SK-N-SH treated with all-trans-retinoic acid at 6 μM for 48 hours (cell line): ENCODE results near the gene HDDC3.

ENCODE experiments used
- ATAC-seq: fragments of 200-7000 bp; cut with Tn5 transposase; 3 replicates; pipeline ENCODE4 v1.9.1; 2020; ENCODE audit warnings: mild to moderate bottlenecking, moderate library complexity
- ARNTL ChIP-seq: fragments of 450-650 bp; formaldehyde crosslinking; IDR thresholded peaks from 2 replicates; pipeline ENCODE4 v1.5.0; 2020; ENCODE audit warnings: low read depth, mild to moderate bottlenecking, moderate library complexity, borderline replicate concordance
- BACH2 ChIP-seq: fragments of 250-450 bp; sonication (Bioruptor Pico); IDR thresholded peaks from 2 replicates; pipeline ENCODE4 v1.9.0; 2021; ENCODE audit warnings: mild to moderate bottlenecking, borderline replicate concordance
- CSDC2 ChIP-seq: fragments of 250-450 bp; sonication (Bioruptor Pico); IDR thresholded peaks from 2 replicates; pipeline ENCODE4 v1.5.0; 2020; ENCODE audit warnings: mild to moderate bottlenecking, moderate library complexity
- ESRRG ChIP-seq: fragments of 250-450 bp; sonication (Bioruptor Pico); IDR thresholded peaks from 2 replicates; pipeline ENCODE4 v1.6.1; 2021; ENCODE audit warnings: mild to moderate bottlenecking
- GLIS3 ChIP-seq: fragments of 250-450 bp; sonication (Bioruptor Pico); IDR thresholded peaks from 2 replicates; pipeline ENCODE4 v1.5.0; 2020; ENCODE audit warnings: mild to moderate bottlenecking, moderate library complexity
- ISL1 ChIP-seq: fragments of 250-450 bp; sonication (Bioruptor Pico); IDR thresholded peaks from 2 replicates; pipeline ENCODE4 v2.1.2; 2022; ENCODE audit warnings: mild to moderate bottlenecking, moderate library complexity
- OSR1 ChIP-seq: fragments of 250-450 bp; sonication (Bioruptor Pico); IDR thresholded peaks from 2 replicates; pipeline ENCODE4 v1.8.0; 2022; ENCODE audit warnings: moderate library complexity, mild to moderate bottlenecking, inconsistent platforms
- PPARA ChIP-seq: fragments of 250-450 bp; sonication (Bioruptor Pico); IDR thresholded peaks from 2 replicates; pipeline ENCODE4 v1.5.0; 2020; ENCODE audit warnings: mild to moderate bottlenecking, borderline replicate concordance
- RARB ChIP-seq: fragments of 250-450 bp; sonication (Bioruptor Pico); IDR thresholded peaks from 2 replicates; pipeline ENCODE4 v1.8.0; 2021; ENCODE audit warnings: mild to moderate bottlenecking, moderate library complexity
- SNAI2 ChIP-seq: fragments of 250-450 bp; sonication (Bioruptor Pico); IDR thresholded peaks from 2 replicates; pipeline ENCODE4 v1.5.0; 2020; ENCODE audit warnings: mild to moderate bottlenecking, moderate library complexity
- TCF4 ChIP-seq: fragments of 250-450 bp; sonication (Bioruptor Pico); IDR thresholded peaks from 2 replicates; pipeline ENCODE4 v1.8.0; 2021; ENCODE audit warnings: mild to moderate bottlenecking, moderate library complexity, borderline replicate concordance
- TOX ChIP-seq: fragments of 250-450 bp; sonication (Bioruptor Pico); IDR thresholded peaks from 2 replicates; pipeline ENCODE4 v1.8.0; 2021; ENCODE audit warnings: mild to moderate bottlenecking, moderate library complexity, borderline replicate concordance
- ZC3H10 ChIP-seq: fragments of 250-450 bp; sonication (Bioruptor Pico); IDR thresholded peaks from 2 replicates; pipeline ENCODE4 v1.5.1; 2021; ENCODE audit warnings: mild to moderate bottlenecking, moderate library complexity
- ZFP3 ChIP-seq: fragments of 250-450 bp; sonication (Bioruptor Pico); IDR thresholded peaks from 2 replicates; pipeline ENCODE4 v1.5.0; 2020; ENCODE audit warnings: mild to moderate bottlenecking, moderate library complexity
- ZNF565 ChIP-seq: fragments of 450-650 bp; formaldehyde crosslinking; conservative IDR thresholded peaks from 2 replicates; pipeline ENCODE4 v1.5.0; 2020; ENCODE audit warnings: low read depth, mild to moderate bottlenecking, moderate library complexity
- ZNF70 ChIP-seq: fragments of 450-650 bp; formaldehyde crosslinking; IDR thresholded peaks from 2 replicates; pipeline ENCODE4 v1.5.0; 2020; ENCODE audit warnings: mild to moderate bottlenecking, moderate library complexity
- ZNF8 ChIP-seq: fragments of 450-650 bp; formaldehyde crosslinking; IDR thresholded peaks from 2 replicates; pipeline ENCODE4 v1.5.0; 2020; ENCODE audit warnings: mild to moderate bottlenecking, moderate library complexity
- TF ChIP-seq, protein P1 (sequence below): fragments of 250-450 bp; sonication (Bioruptor Pico); IDR thresholded peaks from 2 replicates; pipeline ENCODE4 v1.8.0; 2021; ENCODE audit warnings: low read depth, mild to moderate bottlenecking, moderate library complexity, borderline replicate concordance
- TF ChIP-seq, protein P2 (sequence below): fragments of 250-450 bp; sonication (Bioruptor Pico); IDR thresholded peaks from 2 replicates; pipeline ENCODE4 v1.8.0; 2020; ENCODE audit warnings: mild to moderate bottlenecking, moderate library complexity, borderline replicate concordance
- TF ChIP-seq, protein P3 (sequence below): fragments of 250-450 bp; sonication (Bioruptor Pico); IDR thresholded peaks from 2 replicates; pipeline ENCODE4 v1.5.0; 2020; ENCODE audit warnings: mild to moderate bottlenecking, moderate library complexity
- TF ChIP-seq, protein P4 (sequence below): fragments of 250-450 bp; sonication (Bioruptor Pico); IDR thresholded peaks from 2 replicates; pipeline ENCODE4 v1.5.1; 2021; ENCODE audit warnings: mild to moderate bottlenecking, moderate library complexity
- TF ChIP-seq, protein P5 (sequence below): fragments of 250-450 bp; sonication (Bioruptor Pico); IDR thresholded peaks from 2 replicates; pipeline ENCODE4 v1.5.1; 2020; ENCODE audit warnings: low read depth, mild to moderate bottlenecking, moderate library complexity

The HDDC3 gene

DNA sequence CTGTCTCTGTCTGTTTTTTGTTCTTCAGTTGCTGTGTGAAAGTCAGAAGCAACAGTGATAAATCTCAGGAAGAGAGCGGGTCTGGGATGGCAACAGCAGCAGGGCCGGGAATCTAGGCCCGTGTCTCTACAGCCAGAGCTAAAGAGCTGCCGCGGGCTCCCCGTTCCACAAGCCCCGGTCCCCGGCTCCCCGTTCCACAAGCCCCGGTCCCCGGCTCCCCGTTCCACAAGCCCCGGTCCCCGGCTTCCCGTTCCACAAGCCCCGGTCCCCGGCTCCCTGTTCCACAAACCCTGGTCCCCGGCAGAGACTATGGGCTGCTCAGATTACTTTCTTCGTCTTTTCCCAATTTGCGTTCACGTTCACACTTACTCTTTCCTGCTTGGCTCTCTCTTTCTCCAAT lies 41.9 kb upstream of the HDDC3 start:
- ATAC-seq, result no peak
- no peak for TF ChIP-seq GLIS3 (CRISPR knock-in tag)
- TF ChIP-seq ISL1 (CRISPR knock-in tag), result no peak
- no peak for TF ChIP-seq SNAI2
- TF ChIP-seq ZNF70 (CRISPR knock-in tag), result no peak
- no peak for TF ChIP-seq RARB (CRISPR knock-in tag)
- TF ChIP-seq OSR1 (CRISPR knock-in tag), result no peak
- TF ChIP-seq, protein P1, sequence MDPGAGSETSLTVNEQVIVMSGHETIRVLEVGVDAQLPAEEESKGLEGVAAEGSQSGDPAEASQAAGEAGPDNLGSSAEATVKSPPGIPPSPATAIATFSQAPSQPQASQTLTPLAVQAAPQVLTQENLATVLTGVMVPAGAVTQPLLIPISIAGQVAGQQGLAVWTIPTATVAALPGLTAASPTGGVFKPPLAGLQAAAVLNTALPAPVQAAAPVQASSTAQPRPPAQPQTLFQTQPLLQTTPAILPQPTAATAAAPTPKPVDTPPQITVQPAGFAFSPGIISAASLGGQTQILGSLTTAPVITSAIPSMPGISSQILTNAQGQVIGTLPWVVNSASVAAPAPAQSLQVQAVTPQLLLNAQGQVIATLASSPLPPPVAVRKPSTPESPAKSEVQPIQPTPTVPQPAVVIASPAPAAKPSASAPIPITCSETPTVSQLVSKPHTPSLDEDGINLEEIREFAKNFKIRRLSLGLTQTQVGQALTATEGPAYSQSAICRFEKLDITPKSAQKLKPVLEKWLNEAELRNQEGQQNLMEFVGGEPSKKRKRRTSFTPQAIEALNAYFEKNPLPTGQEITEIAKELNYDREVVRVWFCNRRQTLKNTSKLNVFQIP (CRISPR knock-in tag), result no peak
- TF ChIP-seq ZNF565, result no peak

DNA sequence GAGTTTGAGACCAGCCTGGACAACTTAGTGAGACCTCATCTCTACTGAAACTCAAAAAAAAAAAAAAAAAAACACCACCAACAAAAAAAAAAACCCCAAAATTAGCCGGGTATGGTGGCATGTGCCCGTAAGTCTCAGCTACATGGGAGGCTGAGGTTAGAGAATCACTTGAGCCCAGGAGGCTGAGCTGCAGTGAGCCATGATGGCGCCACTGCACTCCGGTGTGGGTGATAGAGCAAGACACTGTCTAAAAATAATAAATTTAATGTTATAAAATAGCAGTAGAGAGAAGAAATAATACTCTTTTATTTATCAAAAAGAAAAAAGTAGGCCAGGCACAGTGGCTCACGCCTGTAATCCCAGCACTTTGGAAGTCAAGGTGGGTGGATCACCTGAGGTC lies 39.8 kb upstream of the HDDC3 start:
- TF ChIP-seq, protein P2, sequence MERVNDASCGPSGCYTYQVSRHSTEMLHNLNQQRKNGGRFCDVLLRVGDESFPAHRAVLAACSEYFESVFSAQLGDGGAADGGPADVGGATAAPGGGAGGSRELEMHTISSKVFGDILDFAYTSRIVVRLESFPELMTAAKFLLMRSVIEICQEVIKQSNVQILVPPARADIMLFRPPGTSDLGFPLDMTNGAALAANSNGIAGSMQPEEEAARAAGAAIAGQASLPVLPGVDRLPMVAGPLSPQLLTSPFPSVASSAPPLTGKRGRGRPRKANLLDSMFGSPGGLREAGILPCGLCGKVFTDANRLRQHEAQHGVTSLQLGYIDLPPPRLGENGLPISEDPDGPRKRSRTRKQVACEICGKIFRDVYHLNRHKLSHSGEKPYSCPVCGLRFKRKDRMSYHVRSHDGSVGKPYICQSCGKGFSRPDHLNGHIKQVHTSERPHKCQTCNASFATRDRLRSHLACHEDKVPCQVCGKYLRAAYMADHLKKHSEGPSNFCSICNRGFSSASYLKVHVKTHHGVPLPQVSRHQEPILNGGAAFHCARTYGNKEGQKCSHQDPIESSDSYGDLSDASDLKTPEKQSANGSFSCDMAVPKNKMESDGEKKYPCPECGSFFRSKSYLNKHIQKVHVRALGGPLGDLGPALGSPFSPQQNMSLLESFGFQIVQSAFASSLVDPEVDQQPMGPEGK (CRISPR knock-in tag), result no peak
- TF ChIP-seq, protein P1 (CRISPR knock-in tag), result no peak
- TF ChIP-seq, protein P3, sequence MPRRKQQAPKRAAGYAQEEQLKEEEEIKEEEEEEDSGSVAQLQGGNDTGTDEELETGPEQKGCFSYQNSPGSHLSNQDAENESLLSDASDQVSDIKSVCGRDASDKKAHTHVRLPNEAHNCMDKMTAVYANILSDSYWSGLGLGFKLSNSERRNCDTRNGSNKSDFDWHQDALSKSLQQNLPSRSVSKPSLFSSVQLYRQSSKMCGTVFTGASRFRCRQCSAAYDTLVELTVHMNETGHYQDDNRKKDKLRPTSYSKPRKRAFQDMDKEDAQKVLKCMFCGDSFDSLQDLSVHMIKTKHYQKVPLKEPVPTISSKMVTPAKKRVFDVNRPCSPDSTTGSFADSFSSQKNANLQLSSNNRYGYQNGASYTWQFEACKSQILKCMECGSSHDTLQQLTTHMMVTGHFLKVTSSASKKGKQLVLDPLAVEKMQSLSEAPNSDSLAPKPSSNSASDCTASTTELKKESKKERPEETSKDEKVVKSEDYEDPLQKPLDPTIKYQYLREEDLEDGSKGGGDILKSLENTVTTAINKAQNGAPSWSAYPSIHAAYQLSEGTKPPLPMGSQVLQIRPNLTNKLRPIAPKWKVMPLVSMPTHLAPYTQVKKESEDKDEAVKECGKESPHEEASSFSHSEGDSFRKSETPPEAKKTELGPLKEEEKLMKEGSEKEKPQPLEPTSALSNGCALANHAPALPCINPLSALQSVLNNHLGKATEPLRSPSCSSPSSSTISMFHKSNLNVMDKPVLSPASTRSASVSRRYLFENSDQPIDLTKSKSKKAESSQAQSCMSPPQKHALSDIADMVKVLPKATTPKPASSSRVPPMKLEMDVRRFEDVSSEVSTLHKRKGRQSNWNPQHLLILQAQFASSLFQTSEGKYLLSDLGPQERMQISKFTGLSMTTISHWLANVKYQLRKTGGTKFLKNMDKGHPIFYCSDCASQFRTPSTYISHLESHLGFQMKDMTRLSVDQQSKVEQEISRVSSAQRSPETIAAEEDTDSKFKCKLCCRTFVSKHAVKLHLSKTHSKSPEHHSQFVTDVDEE (CRISPR knock-in tag), result no peak
- TF ChIP-seq ZNF70 (CRISPR knock-in tag) (no peak), CSDC2 (no peak), ZFP3 (CRISPR knock-in tag) (no peak), OSR1 (CRISPR knock-in tag) (no peak), BACH2 (CRISPR knock-in tag) (no peak), TOX (no peak), ZNF8 (CRISPR knock-in tag) (no peak), ARNTL (CRISPR knock-in tag) (no peak), RARB (CRISPR knock-in tag) (no peak), GLIS3 (CRISPR knock-in tag) (no peak), SNAI2 (no peak), PPARA (CRISPR knock-in tag) (no peak)
- TF ChIP-seq, protein P4, sequence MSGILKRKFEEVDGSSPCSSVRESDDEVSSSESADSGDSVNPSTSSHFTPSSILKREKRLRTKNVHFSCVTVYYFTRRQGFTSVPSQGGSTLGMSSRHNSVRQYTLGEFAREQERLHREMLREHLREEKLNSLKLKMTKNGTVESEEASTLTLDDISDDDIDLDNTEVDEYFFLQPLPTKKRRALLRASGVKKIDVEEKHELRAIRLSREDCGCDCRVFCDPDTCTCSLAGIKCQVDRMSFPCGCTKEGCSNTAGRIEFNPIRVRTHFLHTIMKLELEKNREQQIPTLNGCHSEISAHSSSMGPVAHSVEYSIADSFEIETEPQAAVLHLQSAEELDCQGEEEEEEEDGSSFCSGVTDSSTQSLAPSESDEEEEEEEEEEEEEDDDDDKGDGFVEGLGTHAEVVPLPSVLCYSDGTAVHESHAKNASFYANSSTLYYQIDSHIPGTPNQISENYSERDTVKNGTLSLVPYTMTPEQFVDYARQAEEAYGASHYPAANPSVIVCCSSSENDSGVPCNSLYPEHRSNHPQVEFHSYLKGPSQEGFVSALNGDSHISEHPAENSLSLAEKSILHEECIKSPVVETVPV (CRISPR knock-in tag), result no peak
- TF ChIP-seq, protein P5, sequence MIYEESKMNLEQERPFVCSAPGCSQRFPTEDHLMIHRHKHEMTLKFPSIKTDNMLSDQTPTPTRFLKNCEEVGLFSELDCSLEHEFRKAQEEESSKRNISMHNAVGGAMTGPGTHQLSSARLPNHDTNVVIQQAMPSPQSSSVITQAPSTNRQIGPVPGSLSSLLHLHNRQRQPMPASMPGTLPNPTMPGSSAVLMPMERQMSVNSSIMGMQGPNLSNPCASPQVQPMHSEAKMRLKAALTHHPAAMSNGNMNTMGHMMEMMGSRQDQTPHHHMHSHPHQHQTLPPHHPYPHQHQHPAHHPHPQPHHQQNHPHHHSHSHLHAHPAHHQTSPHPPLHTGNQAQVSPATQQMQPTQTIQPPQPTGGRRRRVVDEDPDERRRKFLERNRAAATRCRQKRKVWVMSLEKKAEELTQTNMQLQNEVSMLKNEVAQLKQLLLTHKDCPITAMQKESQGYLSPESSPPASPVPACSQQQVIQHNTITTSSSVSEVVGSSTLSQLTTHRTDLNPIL (CRISPR knock-in tag), result no peak
- TF ChIP-seq, all 23 proteins: peak for 0
- no peak for ATAC-seq

DNA sequence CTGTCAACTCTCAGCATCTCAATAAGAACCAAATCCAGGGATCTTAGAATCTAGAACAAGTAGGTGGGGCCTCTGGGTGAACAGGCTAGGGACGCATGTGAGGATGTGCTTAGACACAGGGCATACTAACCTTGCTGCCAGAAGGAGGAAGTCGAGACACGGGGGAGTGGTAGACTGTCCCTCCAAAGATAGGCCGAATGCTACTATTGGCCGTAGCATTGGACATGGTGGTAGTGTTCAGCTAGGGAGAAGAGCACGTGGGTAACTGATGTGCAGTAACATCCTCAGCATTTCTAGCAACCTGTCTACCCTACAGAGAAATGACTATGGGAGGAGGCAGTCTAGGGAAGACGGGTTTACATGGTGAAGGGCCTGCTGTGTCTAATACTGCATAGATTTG lies 37.9 kb upstream of the HDDC3 start:
- TF ChIP-seq ZFP3 (CRISPR knock-in tag) (no peak), OSR1 (CRISPR knock-in tag) (no peak), ESRRG (CRISPR knock-in tag) (no peak), TCF4 (CRISPR knock-in tag) (no peak), ZC3H10 (CRISPR knock-in tag) (no peak), ARNTL (CRISPR knock-in tag) (no peak), GLIS3 (CRISPR knock-in tag) (no peak), SNAI2 (no peak), RARB (CRISPR knock-in tag) (no peak), PPARA (CRISPR knock-in tag) (no peak), TOX (no peak)
- TF ChIP-seq, protein P1 (CRISPR knock-in tag), result no peak
- TF ChIP-seq, protein P2 (CRISPR knock-in tag), result no peak
- no peak for ATAC-seq
